Tibial nerve (tissue), 4 donors: ENCODE results near the gene MYO1A. TPM values are rescaled to one million over a fixed set of nuclear protein-coding genes. Genes with fewer than 3 reads are reported as not detected.

Experiments
- DNase-seq, 2 donors: peaks; one replicate each; pipeline ENCODE4 v3.0.0-alpha.2; 2019; ENCODE audit warnings: low spot score in 2 of 2
- H3K27ac ChIP-seq, 4 donors: fragments of 200-600 bp; sonication (generic) in 3 of 4; one replicate each; pipeline ENCODE4 v1.5.1; 2017 to 2019; ENCODE audit warnings: mild to moderate bottlenecking in 1 of 4
- H3K27me3 ChIP-seq, 2 donors: fragments of 200-600 bp; sonication (generic) in 1 of 2; one replicate each; pipeline versions ENCODE4 v1.5.1 to v1.6.0; 2017 to 2019
- H3K36me3 ChIP-seq, 3 donors: fragments of 200-600 bp; sonication (generic); one replicate each; pipeline ENCODE4 v1.5.1; 2018 to 2019
- H3K4me1 ChIP-seq, 4 donors: fragments of 200-600 bp; sonication (generic) in 3 of 4; one replicate each; pipeline ENCODE4 v1.5.1; 2017 to 2019
- H3K4me3 ChIP-seq, 4 donors: fragments of 200-600 bp; sonication (generic) in 3 of 4; one replicate each; pipeline ENCODE4 v1.5.1; 2017 to 2019; ENCODE audit warnings: mild to moderate bottlenecking in 1 of 4, moderate library complexity in 1 of 4
- H3K9me3 ChIP-seq, 4 donors: fragments of 200-600 bp; sonication (generic) in 3 of 4; one replicate each; pipeline ENCODE4 v1.5.1; 2017 to 2019
- CTCF ChIP-seq, 5 experiments: fragments of 200-600 bp in 3 of 5; fragments of 450-650 bp in 2 of 5; sonication (generic) in 3 of 5; IDR thresholded peaks; one replicate each; pipeline ENCODE4 v1.5.1; 2016 to 2019; ENCODE audit warnings: antibody characterized with exemption in 5 of 5, mild to moderate bottlenecking in 3 of 5, moderate library complexity in 2 of 5
- EP300 ChIP-seq, 2 donors: sonication (generic); formaldehyde crosslinking; IDR thresholded peaks; one replicate each; pipeline ENCODE4 v1.6.1; 2017; ENCODE audit warnings: antibody characterized with exemption in 2 of 2, mild to moderate bottlenecking in 1 of 2
- POLR2A ChIP-seq, 2 donors: fragments of 450-650 bp; IDR thresholded peaks; one replicate each; pipeline ENCODE4 v1.6.1; 2017; ENCODE audit warnings: antibody characterized with exemption in 2 of 2, mild to moderate bottlenecking in 2 of 2, moderate library complexity in 2 of 2
- WGBS, 2 donors: methylation state at CpG; one replicate each; pipeline ENCODE4 v1.1.5; 2018; 5-methylcytosine and 5-hydroxymethylcytosine counted together
- total RNA-seq, 4 donors: library from RNA; depleted of rRNA; stranded (reverse); fragments of >200 nt; gene quantifications; one replicate each; pipeline ENCODE4 v1.1.0, GENCODE V29; 2016

Gene MYO1A
- total RNA-seq, 4 donors from 2014 or later: 0.30 to 0.59 TPM; not detected in 2

GRCh38 chr12:57001448-57001906, 48.5 kb downstream of the MYO1A start:
- Histone ChIP-seq H3K27ac (no peak overlapping the region), H3K9me3 (no peaks in the 10 kb centered on the region), H3K27me3 (no peaks in the 10 kb centered on the region), H3K4me3 (no peak overlapping the region), H3K36me3 (peaks cover 0 to 76% (median 0%) of the 10 kb centered on the region in 3 donors), H3K4me1 (peaks cover 0 to 37% (median 17%) of the 10 kb centered on the region in 4 donors)
- DNase-seq: peak in 1 of 2 donors; percentile 39
- WGBS, 2 donors: 37 to 42% methylated on average over 10 to 13 of the region's 13 CpGs
- TF ChIP-seq EP300 (IDR thresholded peaks at IDR 0.05): no peak
- peak; percentile 35 to 68 (median 50) for TF ChIP-seq CTCF (IDR thresholded peaks at IDR 0.05)

DNA sequence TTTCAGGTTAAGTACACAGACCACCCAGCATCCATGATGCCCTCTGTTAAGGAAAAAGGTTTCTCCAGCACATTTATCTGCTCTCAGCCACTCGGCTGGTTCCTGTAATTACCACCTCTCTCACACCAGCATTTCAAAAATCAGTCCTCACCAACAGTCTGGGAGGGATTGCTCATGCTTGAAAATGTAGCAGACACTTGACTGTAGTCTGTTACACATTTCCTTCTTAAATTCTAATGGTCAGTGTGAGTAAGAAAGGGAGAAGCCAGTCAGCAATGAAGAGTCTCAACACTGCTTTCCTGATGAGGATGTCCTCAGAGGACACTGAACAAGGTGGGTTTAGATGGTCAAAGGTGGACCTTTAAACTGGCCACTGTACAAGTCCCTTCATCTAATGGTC, 49.5 kb downstream of the MYO1A start:
- TF ChIP-seq EP300 (IDR thresholded peaks at IDR 0.05): no peak
- no peak for TF ChIP-seq POLR2A (IDR thresholded peaks at IDR 0.05)
- TF ChIP-seq CTCF (IDR thresholded peaks at IDR 0.05): no peak
- DNase-seq: no peak
- Histone ChIP-seq H3K36me3 (peaks cover 0 to 87% (median 0%) of the 10 kb centered on the region in 3 donors), H3K27ac (no peak overlapping the region), H3K4me3 (no peak overlapping the region), H3K27me3 (no peaks in the 10 kb centered on the region), H3K9me3 (no peaks in the 10 kb centered on the region), H3K4me1 (peaks cover 0 to 34% (median 14%) of the 10 kb centered on the region in 4 donors)
- WGBS, 2 donors: 58 to 67% methylated on average over 1 of the region's 1 CpG

- Histone ChIP-seq H3K9me3 (no peaks in the 10 kb centered on the region), H3K4me3 (no peak overlapping the region), H3K27me3 (no peaks in the 10 kb centered on the region), H3K4me1 (peaks cover 0 to 25% (median 8%) of the 10 kb centered on the region in 4 donors), H3K36me3 (peaks cover 0 to 89% (median 0%) of the 10 kb centered on the region in 3 donors), H3K27ac (no peak overlapping the region)
- DNase-seq: no peak
- TF ChIP-seq POLR2A (IDR thresholded peaks at IDR 0.05): no peak
- no peak for TF ChIP-seq CTCF (IDR thresholded peaks at IDR 0.05)
- no peak for TF ChIP-seq EP300 (IDR thresholded peaks at IDR 0.05)
- WGBS, 2 donors: 79 to 81% methylated on average over 4 of the region's 4 CpGs
These were observed 50.5 kb downstream of the MYO1A start for GRCh38 chr12:56999456-56999855.

DNA sequence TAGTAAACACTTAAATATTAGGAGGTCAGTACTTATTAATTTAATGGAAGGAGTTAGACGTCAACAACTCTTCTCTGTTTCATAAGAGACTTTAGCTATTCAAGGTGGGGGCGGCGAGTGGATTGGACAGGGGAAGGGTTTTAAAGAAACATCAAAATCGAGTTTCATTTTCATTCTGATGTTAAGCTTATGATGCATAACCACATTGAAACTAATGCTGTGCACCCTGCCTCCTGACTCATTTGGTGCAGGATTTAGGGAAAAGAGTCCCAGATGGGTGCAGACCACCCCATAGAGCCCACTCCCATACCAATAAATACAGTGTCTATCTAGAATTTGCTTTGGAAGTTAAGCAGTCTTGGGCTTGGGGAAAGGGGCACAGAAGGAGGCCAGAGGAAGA, 50.9 kb downstream of the MYO1A start:
- TF ChIP-seq CTCF (IDR thresholded peaks at IDR 0.05) (no peak), EP300 (IDR thresholded peaks at IDR 0.05) (no peak), POLR2A (IDR thresholded peaks at IDR 0.05) (no peak)
- no peak for DNase-seq
- no peaks in the 10 kb centered on the region for H3K9me3 ChIP-seq
- no peaks in the 10 kb centered on the region for H3K27me3 ChIP-seq
- no peak overlapping the region for H3K27ac ChIP-seq
- WGBS, 2 donors: 56 to 57% methylated on average over 4 of the region's 4 CpGs
- H3K36me3 ChIP-seq: peaks cover 0 to 84% (median 0%) of the 10 kb centered on the region in 3 donors
- H3K4me1 ChIP-seq: peaks cover 0 to 21% (median 8%) of the 10 kb centered on the region in 4 donors
- no peak overlapping the region for H3K4me3 ChIP-seq

- 86 to 89% methylated on average over 6 of the region's 6 CpGs for WGBS, 2 donors
- peaks cover 0 to 78% (median 0%) of the 10 kb centered on the region in 3 donors for H3K36me3 ChIP-seq
- H3K27me3 ChIP-seq: no peaks in the 10 kb centered on the region
- H3K4me3 ChIP-seq: no peak overlapping the region
- no peak overlapping the region for H3K27ac ChIP-seq
- no peak for TF ChIP-seq CTCF (IDR thresholded peaks at IDR 0.05)
- no peak for TF ChIP-seq EP300 (IDR thresholded peaks at IDR 0.05)
- no peak for TF ChIP-seq POLR2A (IDR thresholded peaks at IDR 0.05)
- peaks cover 0 to 19% (median 8%) of the 10 kb centered on the region in 4 donors for H3K4me1 ChIP-seq
- no peaks in the 10 kb centered on the region for H3K9me3 ChIP-seq
- DNase-seq: no peak
These were observed 51.6 kb downstream of the MYO1A start for GRCh38 chr12:56998316-56998715.
